PFSK-1 (cell line): ENCODE measurements around the gene PER1.

ENCODE experiments used
- FOXP2 ChIP-seq: optimal IDR thresholded peaks from 2 replicates; pipeline ENCODE3; 2011; ENCODE audit warnings: borderline replicate concordance, control low read depth, inconsistent platforms; ENCODE audit not compliant: insufficient read depth; ENCODE audit errors: extremely low read length, extremely low read depth
- POLR2AphosphoS5 ChIP-seq: IDR thresholded peaks from 2 replicates; pipeline ENCODE4 v1.6.1; 2012; ENCODE audit warnings: low read depth, mild to moderate bottlenecking, control low read depth, low read length, moderate library complexity
- SIN3A ChIP-seq: IDR thresholded peaks from 2 replicates; pipeline ENCODE4 v1.6.1; 2012; ENCODE audit warnings: mild to moderate bottlenecking, low read length, moderate library complexity, borderline replicate concordance; ENCODE audit not compliant: insufficient read depth
- TAF1 ChIP-seq: IDR thresholded peaks from 2 replicates; pipeline ENCODE4 v1.6.1; 2012; ENCODE audit warnings: low read length, control low read depth, borderline replicate concordance; ENCODE audit not compliant: insufficient read depth
- TF ChIP-seq, protein P1 (sequence below), 2 experiments: IDR thresholded peaks; 2 replicates each; pipeline versions ENCODE4 v1.6.1 to v1.8.0; 2011 to 2012; ENCODE audit warnings: low read depth in 2 of 2, low read length in 2 of 2, control low read depth in 1 of 2, inconsistent platforms in 1 of 2, mild to moderate bottlenecking in 1 of 2, moderate library complexity in 1 of 2; ENCODE audit not compliant: insufficient read depth in 1 of 2

The PER1 gene

DNA sequence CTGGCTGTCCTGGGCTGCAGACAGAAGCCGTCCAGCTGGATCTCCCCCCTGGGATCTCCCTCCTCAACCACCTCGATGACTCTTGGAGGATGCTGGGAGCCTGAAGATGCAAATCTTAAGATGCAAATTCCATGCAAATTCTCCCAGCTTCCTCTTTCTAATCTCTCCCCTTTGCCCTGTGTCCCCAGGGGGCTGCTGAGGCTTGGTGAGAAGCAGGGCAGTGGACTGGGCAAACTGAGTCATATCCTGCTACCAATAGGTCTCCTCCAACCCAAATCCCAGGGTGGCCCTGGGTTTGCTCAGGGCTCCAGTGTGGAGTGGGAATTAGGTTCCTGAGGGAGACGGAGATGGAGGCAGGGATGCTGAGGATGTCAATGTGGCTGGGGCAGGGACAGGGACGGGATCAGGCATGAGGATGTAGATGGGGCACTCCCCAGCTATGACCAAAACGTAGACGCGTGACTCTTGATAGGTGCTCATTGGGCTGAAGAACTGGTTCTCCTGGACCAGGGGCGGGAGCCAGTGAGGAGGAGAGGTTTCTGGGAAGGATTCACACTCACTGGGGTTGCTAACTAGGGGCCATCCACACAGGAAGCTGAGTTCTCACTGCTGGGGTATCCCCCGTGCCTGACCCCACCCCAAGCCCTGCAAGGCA lies 61.0 kb downstream of the PER1 start:
- TF ChIP-seq, protein P1, sequence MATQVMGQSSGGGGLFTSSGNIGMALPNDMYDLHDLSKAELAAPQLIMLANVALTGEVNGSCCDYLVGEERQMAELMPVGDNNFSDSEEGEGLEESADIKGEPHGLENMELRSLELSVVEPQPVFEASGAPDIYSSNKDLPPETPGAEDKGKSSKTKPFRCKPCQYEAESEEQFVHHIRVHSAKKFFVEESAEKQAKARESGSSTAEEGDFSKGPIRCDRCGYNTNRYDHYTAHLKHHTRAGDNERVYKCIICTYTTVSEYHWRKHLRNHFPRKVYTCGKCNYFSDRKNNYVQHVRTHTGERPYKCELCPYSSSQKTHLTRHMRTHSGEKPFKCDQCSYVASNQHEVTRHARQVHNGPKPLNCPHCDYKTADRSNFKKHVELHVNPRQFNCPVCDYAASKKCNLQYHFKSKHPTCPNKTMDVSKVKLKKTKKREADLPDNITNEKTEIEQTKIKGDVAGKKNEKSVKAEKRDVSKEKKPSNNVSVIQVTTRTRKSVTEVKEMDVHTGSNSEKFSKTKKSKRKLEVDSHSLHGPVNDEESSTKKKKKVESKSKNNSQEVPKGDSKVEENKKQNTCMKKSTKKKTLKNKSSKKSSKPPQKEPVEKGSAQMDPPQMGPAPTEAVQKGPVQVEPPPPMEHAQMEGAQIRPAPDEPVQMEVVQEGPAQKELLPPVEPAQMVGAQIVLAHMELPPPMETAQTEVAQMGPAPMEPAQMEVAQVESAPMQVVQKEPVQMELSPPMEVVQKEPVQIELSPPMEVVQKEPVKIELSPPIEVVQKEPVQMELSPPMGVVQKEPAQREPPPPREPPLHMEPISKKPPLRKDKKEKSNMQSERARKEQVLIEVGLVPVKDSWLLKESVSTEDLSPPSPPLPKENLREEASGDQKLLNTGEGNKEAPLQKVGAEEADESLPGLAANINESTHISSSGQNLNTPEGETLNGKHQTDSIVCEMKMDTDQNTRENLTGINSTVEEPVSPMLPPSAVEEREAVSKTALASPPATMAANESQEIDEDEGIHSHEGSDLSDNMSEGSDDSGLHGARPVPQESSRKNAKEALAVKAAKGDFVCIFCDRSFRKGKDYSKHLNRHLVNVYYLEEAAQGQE (IDR thresholded peaks at IDR 0.05; ENCODE audit: insufficient read depth in 1 of 2, low read depth in 2 of 2, low read length in 2 of 2) = no peak
- TF ChIP-seq TAF1 (no peak), SIN3A (no peak), FOXP2 (no peak), POLR2AphosphoS5 (no peak)
